H1 (cell line): ENCODE results near the gene SORCS3. TPM values are rescaled to one million over a fixed set of nuclear protein-coding genes. Genes with fewer than 3 reads are reported as not detected.

Experiments used
- BACH1 ChIP-seq: IDR thresholded peaks from 2 replicates; pipeline ENCODE4 v1.6.1; 2012; ENCODE audit warnings: low read length, improper control_type of control experiment
- polyA plus RNA-seq, 7 experiments: library from polyadenylated mRNA; depleted of rRNA in 3 of 7; stranded (reverse) in 5 of 7; unstranded in 2 of 7; fragments of >200 nt in 5 of 7; fragments of 200-250 nt in 2 of 7; gene quantifications; 1 replicate in 5 of 7; 2 replicates in 1 of 7; 4 replicates in 1 of 7; pipeline versions ENCODE4 v1.2.1 to v1.2.3, GENCODE V29; 2011 to 2013; ENCODE audit warnings: missing spikeins in 2 of 7, mixed read lengths in 2 of 7
- total RNA-seq: library from RNA; stranded (reverse); fragmentation: NEBNext Ultra II Directional; extraction: Animal tissue kit (Norgen Biotek cat#: 25700); gene quantifications from 2 replicates; pipeline ENCODE4 v1.2.1, GENCODE V29; 2021

The SORCS3 gene
- total and polyA plus RNA-seq, 2 of the 8 experiments (the other 6 are each of a cell fraction or from before 2014, with no cell fraction given): 0.26 to 0.88 TPM

DNA sequence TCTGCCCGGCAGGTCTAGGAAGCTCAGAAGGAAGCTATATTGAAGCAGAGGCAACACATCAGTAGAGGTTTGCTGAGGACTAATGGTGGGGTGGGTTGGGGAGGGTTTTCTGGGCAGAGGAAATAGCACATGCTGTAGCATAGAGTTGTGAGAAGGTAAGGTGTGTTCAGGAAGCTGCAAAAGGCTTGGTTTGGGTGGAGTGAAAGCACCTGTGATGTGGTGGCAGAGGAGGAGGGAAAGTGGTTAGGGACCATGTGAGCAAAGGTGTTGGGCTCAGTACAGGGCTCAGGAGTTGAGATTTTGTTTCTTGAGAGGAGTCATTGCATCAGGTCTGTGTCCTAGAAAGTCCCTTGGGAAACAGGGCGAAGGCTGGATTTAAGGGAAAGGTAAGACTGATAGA is 294.6 kb downstream of the SORCS3 start (continued):
- no peak for TF ChIP-seq BACH1
- TF ChIP-seq, all 59 proteins: peak for 0
